LNCAP (cell line): Measurements from ENCODE around the gene IBA57.

Experiments used
- CTCF ChIP-seq: fragments of 450-650 bp; IDR thresholded peaks from 2 replicates; pipeline ENCODE4 v1.5.1; 2017; ENCODE audit warnings: mild to moderate bottlenecking

IBA57 gene

GRCh38 chr1:228165372-228166169, at the start of gene IBA57:
Gene IBA57, plus strand, starts transcription at chr1:228165804. Its CDS starts 13 bp downstream, at chr1:228165817.
- TF ChIP-seq CTCF, result peak; percentile 99

GRCh38 chr1:228117335-228117734, 48.3 kb upstream of the IBA57 start:
- TF ChIP-seq CTCF, result no peak

- no peak for TF ChIP-seq CTCF
Observed at GRCh38 chr1:228118040-228118439, 47.6 kb upstream of the IBA57 start.

- TF ChIP-seq CTCF, result no peak
Observed at GRCh38 chr1:228120351-228120750, 45.3 kb upstream of the IBA57 start.

GRCh38 chr1:228120857-228121489, 44.6 kb upstream of the IBA57 start:
- no peak for TF ChIP-seq CTCF

- TF ChIP-seq CTCF, result no peak
Observed at GRCh38 chr1:228122921-228123441, 42.6 kb upstream of the IBA57 start.

GRCh38 chr1:228123505-228123904, 42.1 kb upstream of the IBA57 start:
- TF ChIP-seq CTCF, result no peak
